Fibroblast of mammary gland (primary cell): ENCODE data around the gene MTA2.

ENCODE experiments used
- DNase-seq: peaks from one replicate; pipeline ENCODE4 v3.0.0-alpha.2; 2010; ENCODE audit warnings: low read depth
- H3K4me3 ChIP-seq: 2 replicates; pipeline ENCODE4 v1.5.1; 2011; ENCODE audit warnings: low read depth, mild to moderate bottlenecking, low read length, moderate library complexity; ENCODE audit not compliant: control insufficient read depth
- CTCF ChIP-seq: conservative IDR thresholded peaks from 2 replicates; pipeline ENCODE4 v1.5.1; 2011; ENCODE audit warnings: low read depth, low read length, inconsistent platforms; ENCODE audit not compliant: control insufficient read depth, insufficient read depth

The MTA2 gene

GRCh38 chr11:62645946-62646824 lies 44.5 kb upstream of the MTA2 start, which contains the start of gene GANAB:
Gene GANAB (minus strand): TSS chr11:62646613. CDS start chr11:62646599, 14 bp downstream.
- peak; percentile 96 for DNase-seq
- H3K4me3 ChIP-seq = peak within 1 kb of the TSS; percentile 82
- TF ChIP-seq CTCF = no peak

GRCh38 chr11:62645671-62645945 lies 43.9 kb upstream of the MTA2 start:
- peak overlapping the region; percentile 82 for H3K4me3 ChIP-seq
- DNase-seq = no peak
- no peak for TF ChIP-seq CTCF

GRCh38 chr11:62644220-62644619 lies 42.6 kb upstream of the MTA2 start:
- no peak for TF ChIP-seq CTCF
- H3K4me3 ChIP-seq = no peak overlapping the region
- no peak for DNase-seq

GRCh38 chr11:62632492-62632891 lies 30.8 kb upstream of the MTA2 start:
- no peak for TF ChIP-seq CTCF
- DNase-seq = no peak
- H3K4me3 ChIP-seq = no peak overlapping the region

GRCh38 chr11:62627713-62628112 lies 26.0 kb upstream of the MTA2 start:
- H3K4me3 ChIP-seq = no peak overlapping the region
- peak; percentile 13 for TF ChIP-seq CTCF
- no peak for DNase-seq

GRCh38 chr11:62622476-62623089 lies 20.9 kb upstream of the MTA2 start:
- no peak for TF ChIP-seq CTCF
- H3K4me3 ChIP-seq = no peak overlapping the region
- DNase-seq = no peak
